NK-92 (cell line): ENCODE measurements around the gene FBXW8.

Source experiments
- DNase-seq: peaks from one replicate; lab custom pipeline; 2025; ENCODE audit not compliant: unreplicated experiment; lab: John Stamatoyannopoulos, UW

Gene FBXW8

GRCh38 chr12:116910645-116911451 is at the start of gene FBXW8:
Gene FBXW8 (plus strand): TSS chr12:116910950. CDS start chr12:116911038, 88 bp downstream.
- DNase-seq = no peak

- no peak for DNase-seq
Observed at GRCh38 chr12:116861320-116861719, 49.4 kb upstream of the FBXW8 start.

GRCh38 chr12:116862167-116862566 is 48.6 kb upstream of the FBXW8 start:
- DNase-seq = no peak

DNA sequence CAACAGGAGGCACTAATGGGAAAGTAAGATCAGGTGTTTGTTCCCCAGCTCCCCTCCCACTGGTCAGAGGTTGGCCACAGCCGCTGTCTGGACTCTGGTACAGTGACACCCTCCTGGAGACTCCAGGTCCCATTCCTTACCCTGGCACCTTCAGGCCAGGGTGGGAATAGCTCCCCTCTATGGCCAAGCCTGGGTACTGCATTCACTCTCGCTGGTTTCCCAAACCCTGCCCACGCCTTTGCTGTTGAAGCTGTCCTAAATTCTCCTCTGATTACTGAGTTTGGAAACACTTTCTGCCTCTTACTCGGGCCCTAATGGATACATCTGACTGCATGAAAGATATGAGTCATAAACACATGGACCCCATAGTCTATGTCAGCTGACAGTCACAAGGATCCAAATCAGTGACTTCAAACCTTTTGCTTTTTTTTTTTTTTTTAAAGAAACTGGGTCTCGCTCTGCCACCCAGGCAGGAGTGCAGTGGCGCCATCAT is 47.4 kb upstream of the FBXW8 start:
- no peak for DNase-seq

DNA sequence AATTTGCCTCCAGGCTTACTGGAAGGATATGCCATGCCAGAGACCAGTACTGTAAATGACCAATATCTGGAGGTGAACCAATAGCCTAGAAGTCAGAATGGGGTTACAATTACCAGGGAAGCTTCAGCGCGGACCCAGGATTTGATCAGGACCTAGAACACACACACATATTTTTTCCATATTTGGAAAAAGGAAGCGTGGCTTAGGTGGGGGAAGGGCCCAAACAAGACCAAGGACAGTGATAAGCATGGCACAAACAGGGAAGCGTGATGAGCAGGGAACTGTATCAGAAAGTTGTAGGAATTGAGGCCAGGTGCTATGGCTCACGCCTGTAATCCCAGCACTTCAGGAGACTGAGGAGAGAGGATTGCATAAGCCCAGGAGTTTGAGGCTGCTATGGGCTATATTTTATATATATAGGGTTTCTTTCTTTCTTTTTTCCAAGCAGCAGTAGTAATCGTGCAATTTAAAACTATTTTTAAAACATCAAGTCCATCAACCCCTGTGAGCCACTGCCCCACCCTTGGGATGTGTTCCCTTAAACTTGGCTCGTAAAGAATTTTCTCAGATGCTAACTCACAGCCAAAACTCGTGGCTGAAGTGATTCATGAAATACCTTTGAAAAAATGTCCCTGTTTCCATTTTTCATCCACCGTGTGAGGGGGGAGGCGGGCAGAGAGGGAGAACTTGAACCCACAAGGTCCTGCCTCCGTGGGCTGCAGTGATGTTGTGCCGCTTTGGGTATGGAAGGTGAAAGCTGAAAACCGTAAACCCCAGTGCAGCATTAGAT is 46.2 kb upstream of the FBXW8 start:
- no peak for DNase-seq

DNA sequence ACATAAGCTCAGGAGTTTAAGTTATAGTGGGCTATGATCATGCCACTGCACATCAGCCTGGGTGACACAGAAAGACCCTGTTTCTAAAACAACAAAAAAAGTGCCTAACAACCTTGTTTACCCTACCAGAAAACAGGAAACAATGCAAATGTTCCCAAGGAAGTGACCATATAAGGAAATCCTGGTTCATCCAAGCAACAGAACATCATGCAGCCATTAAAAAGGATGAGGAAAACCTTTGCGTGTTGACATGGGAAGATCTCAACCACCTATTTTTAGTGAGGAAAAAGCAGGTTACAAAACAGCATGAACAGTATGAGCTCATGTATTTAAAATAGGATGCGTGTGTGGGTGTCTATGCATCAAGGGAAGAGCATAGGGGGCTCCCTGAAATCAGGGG is 43.2 kb upstream of the FBXW8 start:
- no peak for DNase-seq

GRCh38 chr12:116870306-116870705 is 40.4 kb upstream of the FBXW8 start:
- no peak for DNase-seq

GRCh38 chr12:116874324-116874995 is 36.3 kb upstream of the FBXW8 start:
- DNase-seq = no peak

- no peak for DNase-seq
Observed at GRCh38 chr12:116876151-116876869, 34.4 kb upstream of the FBXW8 start.

DNA sequence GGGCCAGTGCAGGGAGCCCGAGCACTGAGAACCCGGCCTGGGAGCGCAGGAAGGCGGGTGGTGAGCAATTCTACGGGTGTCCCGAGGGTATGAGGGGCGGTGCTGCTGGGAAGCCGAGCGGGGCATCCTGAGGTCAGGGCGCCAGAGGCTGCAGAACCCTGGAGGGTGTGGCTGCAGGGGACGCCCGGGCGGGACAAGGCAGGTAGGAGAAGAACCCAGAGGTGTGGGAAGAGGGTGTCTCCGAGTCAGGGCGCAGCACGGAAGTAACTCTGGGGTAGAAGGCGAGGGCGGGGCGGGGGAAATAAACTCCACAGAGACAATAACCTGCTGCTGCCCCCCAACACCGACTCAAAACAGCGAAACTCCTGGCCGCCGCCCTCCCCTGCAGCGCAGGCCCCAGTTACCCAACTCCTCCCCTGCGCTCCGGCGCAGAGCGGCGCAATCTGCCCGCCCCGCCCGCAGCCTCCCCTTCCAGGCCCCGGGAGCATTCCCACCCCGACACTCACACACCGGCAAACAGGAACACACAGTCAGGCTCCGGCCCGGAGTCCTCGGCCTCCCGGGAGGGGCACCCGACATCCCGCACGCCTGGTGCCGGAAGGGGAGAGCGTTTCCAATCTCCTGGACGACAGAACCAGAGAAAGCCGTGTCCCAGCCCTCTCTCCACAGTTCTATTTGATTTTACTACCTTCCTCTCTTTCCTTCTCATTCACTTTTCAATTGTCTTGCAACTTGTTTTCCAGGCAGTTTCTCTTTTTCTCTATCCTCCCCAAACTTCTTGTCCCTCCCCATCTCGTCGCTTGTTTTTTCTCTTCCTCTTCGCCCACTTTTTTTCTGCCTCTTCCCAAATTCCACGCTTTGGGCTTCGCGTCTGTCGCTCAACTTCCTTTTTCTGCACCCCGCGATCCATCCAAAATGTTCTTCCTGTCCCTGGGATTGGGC is 31.9 kb upstream of the FBXW8 start:
- no peak for DNase-seq

GRCh38 chr12:116879509-116880212 is 31.1 kb upstream of the FBXW8 start:
- no peak for DNase-seq

DNA sequence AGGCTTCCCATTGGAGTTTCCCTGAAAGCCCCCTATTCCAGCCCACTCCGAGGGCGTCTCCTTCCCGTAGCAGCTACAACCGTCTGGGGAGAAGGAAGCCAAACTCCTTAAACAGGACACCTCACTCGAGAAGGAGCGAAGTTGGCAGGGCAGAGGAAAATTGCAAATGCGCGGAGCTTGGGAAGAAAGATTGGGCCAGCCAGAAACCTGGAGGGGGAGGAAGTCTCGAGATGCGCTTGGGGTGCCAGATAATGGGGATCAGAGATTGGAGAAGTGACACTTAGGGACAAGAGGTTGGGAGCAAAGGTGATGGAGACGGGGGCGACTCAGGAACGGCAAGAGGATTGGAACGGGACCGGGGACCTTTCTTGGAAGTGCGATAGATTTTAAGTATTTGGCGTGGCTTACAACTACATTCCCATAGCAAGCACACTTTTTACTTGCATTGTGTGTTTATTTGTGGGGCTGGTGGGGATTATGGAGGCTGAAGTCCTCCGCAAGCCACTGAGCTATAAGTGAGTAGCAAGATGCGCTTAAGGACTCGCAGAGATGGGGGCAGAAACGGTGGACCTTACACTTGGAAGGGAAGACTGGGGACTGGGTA is 30.4 kb upstream of the FBXW8 start:
- DNase-seq = no peak

DNA sequence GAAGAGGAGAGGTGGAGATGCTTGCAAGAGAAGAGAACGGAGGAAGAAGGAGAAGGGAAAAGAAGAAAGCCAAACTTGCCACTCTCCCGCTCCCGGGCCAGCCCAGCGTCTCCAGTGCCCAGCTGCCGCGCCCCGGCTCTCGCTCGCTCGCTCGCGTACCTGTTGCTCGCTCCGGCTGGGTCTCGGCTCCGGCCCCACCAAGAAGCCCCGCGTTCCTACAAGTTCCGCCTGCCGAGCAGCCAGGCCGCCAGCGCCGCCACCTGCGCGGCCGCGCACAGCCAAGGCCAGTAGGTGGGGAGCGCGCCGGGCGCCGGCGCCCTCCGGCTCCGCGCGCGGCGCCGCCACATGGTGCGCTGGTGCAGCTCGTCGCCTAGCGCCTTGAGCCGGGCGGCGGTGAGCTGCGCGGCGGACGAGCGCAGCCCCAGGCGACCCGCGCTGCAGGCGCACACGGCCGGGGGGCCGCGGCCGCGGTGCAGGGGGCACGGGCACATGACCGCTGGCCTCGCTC is 29.9 kb upstream of the FBXW8 start:
- no peak for DNase-seq

DNA sequence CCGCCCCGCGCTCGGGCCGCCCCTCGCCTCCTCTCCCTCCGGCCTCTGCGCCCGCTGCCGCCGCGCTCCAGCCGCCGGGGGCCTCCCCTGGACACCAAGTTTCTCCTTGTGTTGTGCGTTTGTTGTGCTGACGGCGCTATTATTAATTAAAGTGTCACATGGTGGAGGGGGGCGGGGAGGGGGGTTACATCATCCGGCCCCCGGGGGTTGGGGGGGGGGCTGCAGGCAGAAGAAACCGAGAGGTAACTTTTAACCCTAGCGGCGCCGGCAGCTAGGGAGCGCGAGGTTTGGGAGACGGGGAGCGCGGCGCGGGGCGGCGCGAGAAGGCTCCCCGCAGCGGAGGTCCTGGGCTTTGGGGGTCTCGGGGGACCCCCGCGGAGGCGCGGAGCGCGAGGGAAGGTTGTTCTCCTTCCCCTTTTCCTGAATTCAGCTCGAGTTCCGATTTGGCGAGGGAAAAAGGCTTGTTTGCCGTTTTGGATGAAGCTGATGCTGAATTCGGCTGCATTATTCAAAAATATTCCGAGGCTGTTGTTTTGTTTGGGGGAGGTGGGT is 29.3 kb upstream of the FBXW8 start, which contains the start of gene HRK:
Gene HRK, minus strand, starts transcription at position 117 of the 552 bp plus-strand sequence. CDS start 134 bp downstream, outside the sequence.
- no peak for DNase-seq

GRCh38 chr12:116881877-116882507 is 28.8 kb upstream of the FBXW8 start:
- no peak for DNase-seq

DNA sequence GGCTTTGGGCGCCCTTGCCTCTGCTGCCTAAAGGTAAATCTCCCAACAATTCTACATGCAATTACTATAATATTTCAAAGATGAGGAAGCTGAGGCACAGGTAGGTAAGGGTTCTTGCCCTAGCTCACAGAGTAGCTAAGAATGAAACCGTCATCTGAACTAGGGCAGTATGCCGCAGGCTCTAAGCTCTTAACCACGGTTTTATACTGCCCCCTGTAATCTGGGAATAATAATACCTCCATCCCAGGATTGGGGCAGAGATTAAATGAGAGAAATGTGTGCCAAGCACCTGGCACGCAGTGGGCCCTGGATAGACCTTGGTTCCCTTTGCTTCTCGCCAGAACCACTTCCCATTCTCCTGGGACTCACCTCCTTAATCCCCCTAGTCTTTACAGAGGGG is 28.0 kb upstream of the FBXW8 start:
- DNase-seq = no peak

DNA sequence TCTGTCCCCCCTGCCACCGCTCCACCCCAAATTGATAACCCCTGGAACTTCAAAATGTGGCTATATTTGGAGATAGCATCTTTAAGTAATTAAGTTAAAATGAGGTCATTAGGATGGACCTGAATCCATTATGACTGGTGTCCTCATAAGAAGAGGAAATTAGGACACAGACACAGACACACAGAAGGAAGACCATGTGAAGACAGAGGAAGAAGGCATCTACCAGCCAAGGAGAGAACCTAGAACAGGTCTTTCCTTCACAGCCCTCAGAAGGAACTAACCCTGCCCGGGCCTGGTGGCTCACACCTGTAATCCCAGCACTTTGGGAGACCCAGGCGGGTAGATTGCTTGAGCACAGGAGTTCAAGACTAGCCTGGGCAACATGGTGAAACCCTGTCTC is 25.9 kb upstream of the FBXW8 start:
- no peak for DNase-seq

- no peak for DNase-seq
Observed at GRCh38 chr12:116885491-116885890, 25.3 kb upstream of the FBXW8 start.
